ENCODE data around the gene UBE4B. TPM values are rescaled to one million over a fixed set of nuclear protein-coding genes. Genes with fewer than 3 reads are reported as not detected.

Gene UBE4B
- total and polyA plus RNA-seq, 3 donors from 2014 or later, result 26.1 to 63.3 (median 62.0) TPM

GRCh38 chr1:10046356-10047085 is 13.8 kb downstream of the UBE4B start:
- H3K27me3 ChIP-seq, result no peaks in the 10 kb centered on the region
- H3K9me3 ChIP-seq, result no peaks in the 10 kb centered on the region
- WGBS, 2 donors, result 57 to 63% methylated on average over 8 of the region's 8 CpGs
- intact Hi-C loops (cut with DNase I; ENCODE audit: low total_unique reads), result no loop called here
- H3K4me3 ChIP-seq, result no peak overlapping the region
- H3K36me3 ChIP-seq (ENCODE audit: low read depth, missing control alignments), result no peaks in the 10 kb centered on the region
- DNase-seq, result peak; percentile 76
- H3K27ac ChIP-seq, result peak overlapping the region; percentile 21 to 52
- TF ChIP-seq POLR2A (IDR thresholded peaks at IDR 0.05) (no peak), CTCF (IDR thresholded peaks at IDR 0.05) (no peak)
- peaks cover 31% of the 10 kb centered on the region for H3K4me1 ChIP-seq

- intact Hi-C loops (cut with DNase I; ENCODE audit: low total_unique reads), result no loop called here
- no peak for TF ChIP-seq CTCF (IDR thresholded peaks at IDR 0.05)
- no peaks in the 10 kb centered on the region for H3K36me3 ChIP-seq (ENCODE audit: low read depth, missing control alignments)
- no peak overlapping the region for H3K27ac ChIP-seq
- H3K27me3 ChIP-seq, result no peaks in the 10 kb centered on the region
- WGBS, 2 donors, result 80 to 88% methylated on average over 3 of the region's 3 CpGs
- no peaks in the 10 kb centered on the region for H3K9me3 ChIP-seq
- H3K4me1 ChIP-seq, result peaks cover 31% of the 10 kb centered on the region
- no peak for DNase-seq
- no peak overlapping the region for H3K4me3 ChIP-seq
Measured at GRCh38 chr1:10048601-10049000, 15.8 kb downstream of the UBE4B start.

GRCh38 chr1:10050611-10051010 is 17.9 kb downstream of the UBE4B start:
- intact Hi-C loops (cut with DNase I; ENCODE audit: low total_unique reads), result no loop called here
- TF ChIP-seq POLR2A (IDR thresholded peaks at IDR 0.05), result no peak
- no peak for TF ChIP-seq CTCF (IDR thresholded peaks at IDR 0.05)
- no peaks in the 10 kb centered on the region for H3K9me3 ChIP-seq
- no peak overlapping the region for H3K4me3 ChIP-seq
- 68 to 70% methylated on average over 3 of the region's 3 CpGs for WGBS, 2 donors
- H3K36me3 ChIP-seq (ENCODE audit: low read depth, missing control alignments), result no peaks in the 10 kb centered on the region
- DNase-seq, result peak; percentile 57
- no peak overlapping the region for H3K27ac ChIP-seq
- H3K4me1 ChIP-seq, result peaks cover 25% of the 10 kb centered on the region
- H3K27me3 ChIP-seq, result no peaks in the 10 kb centered on the region

GRCh38 chr1:10051656-10052055 is 18.9 kb downstream of the UBE4B start:
- 76 to 86% methylated on average over 1 of the region's 1 CpG for WGBS, 2 donors
- Histone ChIP-seq H3K36me3 (ENCODE audit: low read depth, missing control alignments) (no peaks in the 10 kb centered on the region), H3K27me3 (no peaks in the 10 kb centered on the region), H3K4me1 (peaks cover 14% of the 10 kb centered on the region), H3K27ac (no peak overlapping the region), H3K4me3 (no peak overlapping the region), H3K9me3 (no peaks in the 10 kb centered on the region)
- intact Hi-C loops (cut with DNase I; ENCODE audit: low total_unique reads), result no loop called here
- no peak for DNase-seq
- TF ChIP-seq POLR2A (IDR thresholded peaks at IDR 0.05) (no peak), CTCF (IDR thresholded peaks at IDR 0.05) (no peak)

- Histone ChIP-seq H3K4me3 (no peak overlapping the region), H3K27ac (no peak overlapping the region), H3K9me3 (no peaks in the 10 kb centered on the region), H3K27me3 (no peaks in the 10 kb centered on the region), H3K4me1 (peaks cover 8% of the 10 kb centered on the region), H3K36me3 (ENCODE audit: low read depth, missing control alignments) (no peaks in the 10 kb centered on the region)
- no peak for DNase-seq
- no peak for TF ChIP-seq CTCF (IDR thresholded peaks at IDR 0.05)
- TF ChIP-seq POLR2A (IDR thresholded peaks at IDR 0.05), result no peak
- WGBS, 2 donors, result 91 to 100% methylated on average over 2 to 4 of the region's 4 CpGs
- intact Hi-C loops (cut with DNase I; ENCODE audit: low total_unique reads), result no loop called here
Measured at GRCh38 chr1:10052347-10052746, 19.6 kb downstream of the UBE4B start.

Measured in testis (tissue), 3 donors.